ENCODE results near the gene WDFY4.

- TF ChIP-seq EP300 (IDR thresholded peaks at IDR 0.05) (no peak), RFX5 (IDR thresholded peaks at IDR 0.05) (no peak), ZNF302 (CRISPR knock-in tag; IDR thresholded peaks at IDR 0.05) (no peak), CTCF (IDR thresholded peaks at IDR 0.05) (no peak), USF2 (IDR thresholded peaks at IDR 0.05) (no peak)
Measured at GRCh38 chr10:48683868-48684267, 805 bp upstream of the WDFY4 start.
